NCI-H82 (cell line): ENCODE measurements around the gene ABCB10.
"Not testable (repeated sequence)": the region's sequence is repeated elsewhere in the genome, so short reads cannot be mapped to it uniquely, and the experiment has no call there.

Experiments used
- DNase-seq: peaks from one replicate; lab custom pipeline; 2025; lab: John Stamatoyannopoulos, UW

ABCB10 gene

DNA sequence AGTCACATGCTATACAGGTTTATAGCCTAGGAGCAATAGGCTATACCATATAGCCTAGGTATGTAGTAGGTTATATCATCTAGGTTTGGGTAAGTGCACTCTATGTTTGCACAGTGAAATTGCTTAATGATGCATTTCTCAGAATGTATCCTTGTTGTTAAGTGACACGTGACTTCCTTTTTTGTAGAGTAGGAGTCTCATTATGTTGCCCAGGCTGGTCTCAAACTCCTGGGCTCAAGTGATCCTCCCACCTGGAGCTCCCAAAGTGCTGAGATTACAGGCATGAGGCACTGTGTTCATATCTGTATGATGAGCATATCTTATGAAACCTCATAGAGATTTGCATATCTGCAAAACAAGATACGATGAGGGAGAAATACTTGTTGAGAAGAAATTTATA lies 13.8 kb upstream of the ABCB10 start:
- DNase-seq: no peak

DNA sequence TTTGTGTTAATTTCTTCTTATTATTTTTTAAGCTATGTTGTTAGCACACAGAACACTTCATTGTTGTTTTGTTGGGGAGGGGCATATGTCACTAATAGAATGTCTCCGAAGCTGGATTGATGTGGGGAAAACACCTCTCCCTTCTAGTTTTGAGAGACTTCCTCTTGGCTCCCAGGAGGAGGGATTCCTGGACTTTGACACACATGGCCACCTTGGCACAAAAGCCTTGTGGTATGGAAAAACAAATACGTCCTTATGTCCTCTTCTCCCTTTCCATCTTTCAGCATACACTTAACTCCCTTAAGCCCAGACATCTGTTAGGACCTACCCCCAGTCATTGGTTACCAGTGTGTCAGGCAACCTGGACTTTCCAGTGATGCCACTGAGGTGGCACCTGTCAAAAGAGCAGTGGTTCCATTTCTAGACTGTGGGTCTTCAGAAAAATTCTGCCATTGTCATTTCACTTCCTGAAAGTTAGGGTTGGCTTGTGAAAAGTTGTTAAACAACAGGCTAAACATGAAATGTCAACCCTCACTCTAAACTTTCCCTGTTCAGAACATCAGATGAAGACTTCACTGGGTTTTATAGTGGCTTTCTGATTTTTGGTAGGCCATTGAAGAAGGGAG lies 12.5 kb upstream of the ABCB10 start:
- peak; percentile 72 for DNase-seq

DNA sequence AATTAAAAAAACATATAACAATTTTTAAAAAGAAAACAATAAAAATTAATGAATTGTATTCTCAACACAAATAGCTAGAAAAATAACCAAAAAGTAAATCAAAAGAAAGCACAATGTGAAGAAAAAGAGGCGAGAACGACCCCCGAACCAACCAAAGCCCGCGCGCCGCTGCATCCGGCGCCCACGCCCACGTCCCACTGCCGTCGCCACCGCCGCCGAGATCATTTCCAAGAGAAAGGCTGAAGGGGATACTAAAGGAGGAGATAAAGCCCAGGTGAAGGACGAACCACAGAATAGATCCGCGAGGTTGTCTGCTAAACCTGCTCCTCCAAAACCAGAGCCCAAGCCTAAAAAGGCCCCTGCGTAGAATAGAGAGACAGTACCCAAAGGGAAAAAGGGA lies 11.8 kb upstream of the ABCB10 start:
- no peak for DNase-seq

DNA sequence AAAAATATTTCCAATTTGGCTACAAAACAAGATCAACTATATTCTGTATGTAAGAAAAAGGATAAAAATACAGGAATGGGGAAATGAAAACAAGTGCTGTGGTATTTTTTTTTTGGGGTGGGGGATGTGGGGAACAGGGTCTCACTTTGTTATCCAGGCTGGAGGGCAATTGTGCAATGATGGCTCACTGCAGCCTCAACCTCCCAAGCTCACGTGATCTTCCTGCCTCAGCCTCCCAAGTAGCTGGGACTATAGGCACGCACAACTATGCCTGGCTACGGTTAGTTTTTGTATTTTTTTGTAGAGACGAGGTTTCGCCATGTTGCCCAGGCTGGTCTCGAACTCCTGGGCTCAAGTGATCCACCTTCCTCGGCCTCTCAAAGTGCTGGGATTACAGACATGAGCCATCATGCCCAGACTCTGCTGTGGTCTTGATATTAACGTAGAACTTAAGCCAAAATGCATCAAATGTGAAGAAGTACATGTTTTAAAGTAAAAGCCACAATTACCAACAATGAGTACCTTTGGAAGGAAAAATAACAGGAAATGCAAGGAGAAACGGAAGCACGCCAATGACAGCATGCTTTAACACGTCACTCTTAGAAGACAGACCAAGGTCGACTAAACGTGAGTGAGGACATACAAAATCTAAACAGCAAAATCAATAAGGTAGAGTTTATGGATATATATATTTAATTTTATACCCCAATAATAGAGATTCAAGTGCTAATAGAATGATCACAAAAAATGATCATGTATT lies 8.8 kb upstream of the ABCB10 start:
- DNase-seq: no peak

DNA sequence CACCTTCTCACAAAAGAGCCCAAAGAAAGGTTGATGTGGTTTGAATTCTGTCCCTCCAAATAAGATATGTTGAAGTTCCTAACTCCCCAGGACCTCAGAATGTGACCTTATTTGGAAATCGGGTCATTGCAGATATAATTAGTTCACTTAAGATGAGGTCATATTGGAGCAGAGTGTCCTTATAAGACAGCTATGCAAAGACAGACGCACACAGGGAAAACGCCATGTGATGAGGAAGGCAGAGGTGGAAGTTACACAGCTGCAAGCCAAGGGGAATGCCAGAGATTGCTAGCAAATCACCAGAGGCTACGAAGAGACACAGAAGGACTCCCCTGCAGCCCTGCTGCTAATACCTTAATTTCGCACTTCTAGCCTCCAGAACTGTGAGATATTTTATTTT lies 5.2 kb upstream of the ABCB10 start:
- DNase-seq: no peak

DNA sequence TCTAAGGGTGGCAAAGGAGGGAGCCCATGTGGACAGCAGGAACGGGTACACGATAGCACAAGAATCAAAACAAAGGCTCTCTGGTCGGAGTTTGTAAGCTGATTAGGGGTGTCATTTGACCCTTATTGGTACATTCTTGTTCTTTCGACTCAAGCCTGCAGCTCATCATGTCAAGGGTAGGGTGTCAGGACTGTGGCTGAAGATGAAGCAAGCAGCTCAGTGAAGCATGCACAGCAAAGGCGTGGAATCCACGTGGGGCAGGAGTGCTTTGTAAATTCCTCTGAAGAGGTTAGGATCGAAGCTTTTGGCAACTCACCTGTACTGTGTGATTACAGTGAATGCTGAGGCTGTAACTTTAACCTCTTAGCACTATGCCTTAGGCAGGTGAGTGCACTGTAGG lies 4.7 kb upstream of the ABCB10 start:
- DNase-seq: peak; percentile 56

DNA sequence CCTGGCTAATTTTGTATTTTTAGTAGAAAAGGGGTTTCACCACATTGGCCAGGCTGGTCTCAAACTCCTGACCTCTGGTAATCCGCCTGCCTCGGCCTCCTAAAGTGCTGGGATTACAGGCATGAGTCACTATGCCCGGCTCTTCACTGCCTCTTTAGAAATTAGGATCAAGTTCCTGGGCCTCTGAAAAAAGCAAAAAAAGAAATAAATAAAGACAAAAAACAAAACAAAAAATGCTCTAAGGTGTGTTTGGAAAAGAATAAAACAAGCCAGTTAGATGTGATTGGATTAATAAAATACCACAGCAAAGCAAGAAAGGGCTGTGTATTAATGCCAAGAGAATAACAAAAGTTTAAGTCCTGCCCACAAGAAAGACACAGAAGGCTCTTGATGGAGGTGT lies 4.2 kb upstream of the ABCB10 start:
- no peak for DNase-seq

DNA sequence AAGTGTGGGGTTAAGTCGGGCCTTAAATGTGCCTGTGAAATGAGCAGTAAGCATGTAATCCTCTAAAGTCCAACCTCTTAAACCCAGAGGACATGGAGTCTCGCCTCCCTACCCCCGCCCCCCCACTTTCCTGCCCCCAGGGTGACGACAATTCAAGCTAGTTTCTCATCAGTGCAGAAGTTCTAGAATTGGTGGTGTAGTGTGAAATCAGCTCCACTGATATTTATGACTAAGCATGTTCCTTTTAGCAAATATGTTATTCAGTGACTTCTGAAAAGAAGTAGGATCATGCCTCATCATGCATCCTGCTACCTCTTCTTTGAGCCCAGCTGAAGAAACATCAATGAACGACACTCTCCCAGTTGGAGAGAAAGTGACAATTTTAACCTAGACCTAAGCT lies 2.6 kb upstream of the ABCB10 start:
- DNase-seq: peak; percentile 67

DNA sequence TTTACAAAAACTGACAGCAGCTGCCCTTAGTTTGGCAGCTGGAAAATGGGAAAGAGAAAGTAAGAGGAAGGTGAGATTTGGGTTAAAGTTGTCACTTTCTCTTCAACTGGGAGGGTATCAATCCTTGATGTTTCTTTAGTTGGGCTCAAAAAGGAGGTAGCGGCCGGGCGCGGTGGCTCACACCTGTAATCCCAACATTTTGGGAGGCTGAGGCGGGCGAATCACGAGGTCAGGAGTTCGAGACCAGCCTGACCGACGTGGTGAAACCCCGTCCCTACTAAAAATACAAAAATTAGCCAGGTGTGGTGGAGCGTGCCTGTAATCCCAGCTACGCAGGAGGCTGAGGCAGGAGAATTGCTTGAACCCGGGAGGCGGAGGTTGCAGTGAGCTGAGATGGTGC lies 1.6 kb upstream of the ABCB10 start:
- DNase-seq: not testable (repeated sequence)

DNA sequence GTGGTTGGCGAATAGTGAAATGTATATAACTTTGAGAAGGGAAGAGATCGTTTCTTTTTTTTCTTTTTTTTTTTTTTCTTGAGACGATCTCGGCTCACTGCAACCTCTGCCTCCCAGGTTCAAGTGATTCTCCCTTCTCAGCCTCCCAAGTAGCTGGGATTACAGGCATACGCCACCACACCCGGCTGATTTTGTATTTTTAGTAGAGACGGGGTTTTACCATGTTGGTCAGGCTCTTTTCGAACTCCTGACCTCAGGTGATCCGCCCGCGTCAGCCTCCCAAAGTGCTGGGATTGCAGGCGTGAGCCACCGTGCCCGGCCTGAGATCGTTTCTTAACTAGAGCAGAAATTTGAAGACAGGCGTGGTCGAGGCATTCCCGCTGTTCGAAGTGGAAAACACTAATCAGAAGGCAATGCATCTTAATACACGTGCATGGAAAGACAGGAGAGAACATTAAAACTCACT lies 862 bp upstream of the ABCB10 start:
- DNase-seq: peak; percentile 32

DNA sequence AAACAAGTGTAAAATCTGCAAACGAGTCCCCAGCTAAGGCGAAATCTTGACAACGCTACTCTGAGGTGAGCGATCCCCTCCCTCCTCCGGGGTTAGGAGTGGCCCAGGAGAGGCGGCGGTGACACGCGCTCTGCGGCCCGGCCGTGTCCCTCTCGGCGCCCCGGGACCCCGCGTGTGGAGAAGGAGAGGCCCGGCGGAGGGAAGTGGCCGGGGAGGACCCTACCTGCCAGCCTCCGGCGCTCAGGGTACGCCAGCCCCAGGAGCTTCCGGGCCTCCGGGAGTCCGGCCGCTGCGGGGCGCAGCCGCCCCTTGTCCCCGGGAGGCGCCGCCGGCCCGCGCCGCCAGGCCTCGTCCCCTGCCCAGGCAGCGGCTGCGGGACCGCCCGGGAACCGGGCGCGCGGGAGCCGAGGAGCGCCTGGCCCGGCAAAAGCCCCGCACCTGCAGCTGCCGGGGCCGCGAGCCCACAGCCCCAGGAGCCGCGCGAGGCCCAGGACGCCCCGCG lies 543 bp downstream of the ABCB10 start:
- peak; percentile 61 for DNase-seq

DNA sequence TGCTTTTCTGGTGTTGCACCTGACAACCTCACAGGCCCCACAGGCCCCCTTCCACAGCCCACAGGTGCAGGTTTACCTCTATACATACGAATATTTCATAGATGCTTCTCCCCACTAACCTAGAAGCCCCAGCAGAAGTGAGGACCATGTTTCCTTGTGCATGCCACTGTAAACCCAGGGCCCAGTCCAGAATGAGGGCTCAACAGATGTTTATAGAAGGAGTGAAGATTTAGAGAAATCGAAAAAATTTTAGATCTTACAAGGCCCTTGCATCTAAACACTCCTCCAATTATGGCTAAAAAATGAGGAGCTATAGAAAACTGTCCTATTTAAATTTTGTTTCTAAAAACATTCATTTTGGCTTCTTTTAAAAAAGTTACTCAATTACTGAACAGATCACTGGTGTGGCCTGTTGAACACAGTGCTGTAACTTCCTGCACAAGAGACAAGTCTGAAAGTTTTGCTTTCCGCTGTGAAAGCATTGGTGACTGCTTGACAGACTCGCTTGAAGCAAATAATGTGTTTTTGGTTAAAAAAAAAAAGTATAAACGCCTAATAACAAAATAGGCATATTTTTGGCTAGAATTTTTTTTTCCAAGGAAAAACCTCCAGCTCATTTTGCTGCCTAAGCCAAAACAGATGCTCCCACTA lies 1.2 kb downstream of the ABCB10 start:
- no peak for DNase-seq

DNA sequence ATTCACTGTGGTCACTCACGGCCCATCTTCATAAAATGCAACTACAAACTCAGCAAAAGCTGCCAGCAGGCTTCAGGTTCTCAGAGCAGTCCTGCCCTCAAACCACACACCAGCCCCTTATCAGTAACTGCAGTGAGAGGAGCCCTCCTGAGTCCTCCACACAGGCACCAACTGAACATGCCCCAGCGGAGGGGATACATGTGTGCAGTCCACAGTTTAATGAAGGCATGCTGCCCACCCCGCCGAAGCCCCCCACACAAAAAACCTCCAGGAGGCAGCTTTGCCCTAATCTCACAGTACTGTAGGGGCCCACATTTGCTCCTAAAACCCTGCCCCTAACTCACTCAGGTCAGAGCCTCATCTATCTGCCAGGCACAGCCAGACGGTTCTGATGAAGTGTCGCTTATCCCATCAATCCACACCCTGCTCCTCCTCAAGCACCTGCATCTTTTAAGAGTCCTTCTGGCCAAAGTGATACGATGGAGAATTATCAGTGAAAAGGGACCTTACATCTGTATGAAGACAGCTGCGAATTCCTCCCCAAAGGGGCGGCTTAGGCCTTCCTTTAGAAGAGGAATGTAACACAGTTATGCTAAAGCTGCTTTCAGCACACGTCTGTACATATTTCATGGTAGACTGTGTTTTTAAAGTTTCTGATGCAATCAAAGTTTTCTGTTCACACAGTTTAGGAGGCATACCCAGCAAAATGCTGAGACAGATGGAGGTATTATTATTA lies 3.5 kb downstream of the ABCB10 start:
- no peak for DNase-seq

DNA sequence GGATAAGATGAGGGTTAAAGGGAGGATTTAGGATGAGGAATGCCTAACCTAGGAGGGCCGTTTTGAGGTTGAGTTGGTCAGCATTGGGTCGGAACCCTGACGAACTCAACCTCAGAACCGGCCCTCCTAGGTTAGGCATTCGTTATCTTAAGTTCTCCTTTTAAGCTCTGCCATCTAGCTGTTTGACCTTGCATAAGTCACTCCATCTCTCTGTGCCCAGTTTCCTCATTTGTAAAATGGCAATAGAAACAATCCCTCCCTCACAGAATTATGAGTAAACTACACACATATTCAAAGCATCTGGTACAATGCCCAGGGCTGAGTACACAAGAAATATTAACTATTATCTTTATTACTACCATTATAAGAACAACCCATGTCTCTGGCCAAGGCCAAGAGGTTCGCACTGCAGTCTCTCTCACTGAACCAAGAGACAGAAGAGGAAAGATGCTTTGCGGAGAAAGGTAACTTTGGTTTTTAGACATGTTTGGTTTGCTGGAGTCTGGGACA lies 4.8 kb downstream of the ABCB10 start:
- DNase-seq: no peak

DNA sequence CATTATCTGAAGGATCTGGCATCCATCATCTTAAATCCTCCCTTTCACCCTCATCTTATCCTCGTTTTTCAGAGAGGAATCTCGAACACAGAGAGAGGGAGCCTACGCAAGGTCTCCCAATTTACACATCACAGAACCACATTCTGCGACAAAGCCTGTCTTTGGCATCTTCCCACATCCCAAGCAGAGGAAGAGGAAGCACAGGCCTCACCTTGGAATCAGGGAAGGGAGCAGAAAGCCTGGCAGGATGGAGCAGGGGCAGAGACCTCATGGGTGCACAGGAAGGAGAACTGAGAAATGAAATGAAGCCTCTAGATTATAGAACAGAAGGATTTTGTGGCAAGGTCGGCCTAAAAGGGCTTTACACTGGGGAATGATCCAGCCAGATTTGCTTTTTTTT lies 5.8 kb downstream of the ABCB10 start:
- DNase-seq: no peak

DNA sequence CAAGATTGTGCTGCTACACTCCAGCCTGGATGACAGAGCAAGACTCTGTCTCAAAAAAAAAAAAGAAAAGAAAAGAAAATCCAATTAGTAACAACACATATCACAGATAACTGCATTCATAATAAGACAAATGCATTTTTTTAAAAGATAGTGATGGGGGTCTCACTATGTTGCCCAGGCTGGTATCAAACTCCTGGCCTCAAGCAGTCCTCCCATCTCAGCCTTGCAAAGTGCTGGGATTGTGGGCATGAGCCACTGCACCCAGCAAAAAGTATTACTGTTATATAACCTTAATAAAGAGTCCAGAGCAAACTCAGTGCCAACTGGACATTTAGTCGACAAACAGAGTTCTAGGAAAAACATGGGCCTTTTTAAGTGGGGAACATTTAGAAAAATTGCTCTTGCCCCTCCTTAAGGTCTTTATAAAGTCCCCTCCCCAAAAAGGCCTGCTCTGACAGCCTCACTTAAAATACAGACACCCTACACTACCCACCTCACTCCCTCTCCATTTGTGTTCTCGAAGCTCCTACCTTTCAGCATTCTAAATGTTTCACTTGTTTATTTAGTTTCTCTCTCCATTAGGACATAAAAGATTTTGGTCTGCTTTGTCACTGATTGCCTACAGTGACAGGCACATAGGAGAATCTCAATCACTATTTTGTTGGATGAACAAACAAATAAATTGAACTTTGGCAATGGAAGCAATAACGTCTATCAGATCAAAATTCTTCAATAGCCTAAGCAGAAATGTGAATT lies 7.5 kb downstream of the ABCB10 start:
- no peak for DNase-seq

DNA sequence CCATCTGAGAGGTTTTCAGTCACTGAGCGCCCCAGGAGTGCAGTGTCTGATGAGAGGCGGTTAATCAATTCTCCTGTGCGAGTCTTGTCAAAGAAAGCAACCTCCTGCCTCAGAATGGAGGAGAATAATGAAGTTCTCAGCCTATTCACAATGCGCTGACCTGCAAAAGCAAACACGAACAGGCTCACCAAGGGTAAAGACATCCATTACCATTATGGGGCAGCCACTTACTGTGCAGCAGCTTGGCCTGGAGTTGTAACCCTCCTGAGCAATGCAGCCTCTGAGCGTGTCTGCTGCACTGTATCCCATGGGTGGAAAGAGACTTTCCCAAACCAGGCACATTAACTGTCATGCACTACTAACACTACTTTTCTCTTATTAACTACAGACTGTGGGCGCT lies 11.0 kb downstream of the ABCB10 start:
- DNase-seq: no peak

DNA sequence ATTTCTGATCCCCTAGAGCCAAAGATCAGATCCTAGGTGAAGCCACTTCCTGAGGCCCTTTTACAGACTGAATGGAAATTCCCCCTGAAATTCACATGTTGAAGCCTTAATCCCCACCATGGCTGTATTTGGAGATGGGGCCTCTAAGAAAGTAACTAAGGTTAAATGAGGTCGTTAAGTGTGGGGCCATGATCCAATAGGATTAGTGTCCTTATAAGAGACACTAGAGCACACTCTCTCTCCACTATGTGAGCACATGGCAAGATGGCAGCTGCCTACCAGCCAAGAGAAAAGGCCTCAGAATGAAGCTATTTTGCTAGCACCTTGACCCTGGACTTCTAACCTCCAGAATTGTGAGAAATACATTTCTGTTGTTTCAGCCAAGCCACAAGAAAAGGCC lies 13.9 kb downstream of the ABCB10 start:
- peak; percentile 79 for DNase-seq

DNA sequence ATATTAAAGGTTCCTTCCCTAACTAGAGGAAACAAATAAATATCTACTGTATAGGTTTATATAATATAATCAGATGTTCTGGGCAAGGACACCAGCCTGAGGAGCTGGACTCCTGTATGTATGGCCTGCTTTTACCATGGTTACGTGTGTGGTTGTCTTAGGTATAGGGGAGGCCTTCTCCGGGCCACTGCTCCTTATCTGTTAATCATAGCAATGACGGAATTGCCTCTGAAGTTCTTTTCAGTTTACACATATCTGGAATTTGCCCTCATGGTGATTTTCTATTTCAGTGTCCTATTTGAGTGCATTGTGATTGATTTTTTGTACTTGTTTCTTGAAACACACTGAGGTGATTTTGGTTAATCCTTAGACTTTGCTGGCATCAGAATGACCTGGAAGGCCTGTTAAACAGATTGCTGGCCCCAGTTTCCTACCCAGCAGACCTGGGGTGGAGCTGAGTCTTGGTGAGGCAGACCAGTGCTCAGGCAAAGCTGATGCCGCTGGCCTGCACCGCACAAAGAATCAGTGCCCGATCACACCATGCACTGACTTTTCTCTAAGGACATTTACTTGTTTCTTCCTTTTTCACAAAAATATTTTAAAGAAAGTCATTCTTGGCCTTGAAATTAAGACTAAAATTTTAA lies 18.5 kb downstream of the ABCB10 start:
- no peak for DNase-seq

DNA sequence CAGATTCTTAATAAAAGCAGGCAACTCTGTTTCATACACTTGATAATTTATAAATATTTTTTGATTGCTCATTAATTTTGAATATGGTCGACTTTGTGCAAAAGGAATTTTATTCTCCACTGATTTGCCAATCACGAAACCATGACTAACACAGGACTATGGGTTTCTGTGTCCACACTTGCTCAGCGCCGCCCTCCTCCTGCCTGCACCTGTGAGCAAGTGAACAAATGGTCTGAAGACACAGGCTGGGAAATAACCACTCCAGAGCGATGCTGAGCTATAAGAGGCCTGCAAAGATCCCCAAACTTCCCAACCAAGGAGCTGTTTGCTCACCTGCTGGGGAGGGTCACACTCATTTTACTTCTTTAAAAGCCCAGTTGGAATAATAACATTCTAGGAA lies 19.6 kb downstream of the ABCB10 start:
- DNase-seq: no peak

DNA sequence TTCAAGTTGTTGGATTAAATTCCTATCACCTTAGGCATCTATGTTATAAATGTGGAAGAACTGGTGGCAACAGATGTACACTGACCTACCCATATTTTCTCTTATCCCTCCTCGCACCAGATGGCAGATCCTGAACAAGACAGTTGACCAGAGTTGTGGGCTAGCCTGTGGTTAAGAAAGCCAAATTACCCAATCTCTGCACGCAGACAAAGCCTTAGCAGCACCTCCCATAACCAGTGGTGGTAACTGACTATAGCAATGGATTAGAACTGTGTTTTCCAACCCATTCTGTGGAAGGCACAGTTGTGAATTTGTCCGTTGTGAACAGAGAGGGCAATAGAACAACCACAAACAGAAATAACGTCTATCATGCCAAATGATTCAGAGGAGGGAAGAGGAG lies 20.6 kb downstream of the ABCB10 start:
- peak; percentile 60 for DNase-seq
